Keratinocyte (primary cell): ENCODE data around the gene CTNND2. TPM values are rescaled to one million over a fixed set of nuclear protein-coding genes. Genes with fewer than 3 reads are reported as not detected.

ENCODE experiments used
- DNase-seq: peaks from one replicate; pipeline ENCODE4 v3.0.0-alpha.2; 2011; ENCODE audit warnings: low read depth, missing footprints, low spot score
- FAIRE-seq: peaks from 2 replicates; lab custom pipeline; 2011; peaks lifted over from hg19 to GRCh38; lab: Jason Lieb, UNC
- H2AFZ ChIP-seq: 2 replicates; pipeline ENCODE4 v1.6.0; 2012; ENCODE audit warnings: low read length, control low read depth, inconsistent platforms; ENCODE audit not compliant: control insufficient read depth
- H3K27ac ChIP-seq: 2 replicates; pipeline ENCODE4 v1.5.1; 2011; ENCODE audit warnings: low read length; ENCODE audit not compliant: control insufficient read depth, insufficient read depth
- H3K27me3 ChIP-seq: 3 replicates; pipeline ENCODE4 v1.6.0; 2011; ENCODE audit warnings: low read length; ENCODE audit not compliant: control insufficient read depth, insufficient read depth; ENCODE audit errors: extremely low read depth
- H3K36me3 ChIP-seq, 2 experiments: 2 replicates in 1 of 2; 3 replicates in 1 of 2; pipeline ENCODE4 v1.5.1; 2011; ENCODE audit warnings: low read length in 2 of 2, mild to moderate bottlenecking in 1 of 2; ENCODE audit not compliant: control insufficient read depth in 2 of 2, insufficient read depth in 2 of 2; ENCODE audit errors: extremely low read depth in 1 of 2
- H3K4me1 ChIP-seq: 3 replicates; pipeline ENCODE4 v1.5.1; 2011; ENCODE audit warnings: low read length; ENCODE audit not compliant: control insufficient read depth, insufficient read depth; ENCODE audit errors: extremely low read depth
- H3K4me2 ChIP-seq: 3 replicates; pipeline ENCODE4 v1.6.0; 2011; ENCODE audit warnings: low read depth, low read length; ENCODE audit not compliant: control insufficient read depth, insufficient read depth; ENCODE audit errors: extremely low read depth
- H3K4me3 ChIP-seq, 3 experiments: fragments of 200-600 bp in 1 of 3; sonication (generic) in 1 of 3; 2 replicates in 2 of 3; 3 replicates in 1 of 3; pipeline ENCODE4 v1.5.1; 2011 to 2016; ENCODE audit warnings: low read length in 3 of 3, mild to moderate bottlenecking in 3 of 3, control low read depth in 2 of 3, inconsistent platforms in 1 of 3, low read depth in 1 of 3, mixed read lengths in 1 of 3, mixed run types in 1 of 3, moderate library complexity in 1 of 3; ENCODE audit not compliant: control insufficient read depth in 2 of 3, insufficient read depth in 2 of 3; ENCODE audit errors: extremely low read depth in 1 of 3
- H3K79me2 ChIP-seq: 2 replicates; pipeline ENCODE4 v1.6.0; 2012; ENCODE audit warnings: low read length; ENCODE audit not compliant: control insufficient read depth, insufficient read depth
- H3K9ac ChIP-seq: 3 replicates; pipeline ENCODE4 v1.6.0; 2011; ENCODE audit warnings: low read length; ENCODE audit not compliant: control insufficient read depth, insufficient read depth; ENCODE audit errors: extremely low read depth
- H3K9me1 ChIP-seq: 3 replicates; pipeline ENCODE4 v1.6.0; 2011; ENCODE audit warnings: low read length; ENCODE audit not compliant: control insufficient read depth, insufficient read depth; ENCODE audit errors: extremely low read depth
- H3K9me3 ChIP-seq: 2 replicates; pipeline ENCODE4 v1.5.1; 2012; ENCODE audit warnings: low read depth, low read length; ENCODE audit not compliant: control insufficient read depth
- H4K20me1 ChIP-seq: 3 replicates; pipeline ENCODE4 v1.6.0; 2011; ENCODE audit warnings: low read length; ENCODE audit not compliant: control insufficient read depth, insufficient read depth; ENCODE audit errors: extremely low read depth
- EZH2 ChIP-seq: IDR thresholded peaks from one replicate; pipeline ENCODE4 v1.6.1; 2012; ENCODE audit warnings: inconsistent platforms, mild to moderate bottlenecking, low read length, moderate library complexity
- dilution Hi-C: fragments of 300-500 bp; cut with MboI; formaldehyde crosslinking; loops from one replicate; pipeline ENCODE4 v1.7.0; 2020; ENCODE audit warnings: low sequenced_read_pairs; ENCODE audit not compliant: extremely low pct_ligation_motif_present
- polyA plus RNA-seq, 5 experiments: library from polyadenylated mRNA; depleted of rRNA in 3 of 5; stranded (reverse) in 3 of 5; stranded (forward) in 1 of 5; unstranded in 1 of 5; fragments of >200 nt; gene quantifications; 1 replicate in 1 of 5; 2 replicates in 3 of 5; 3 replicates in 1 of 5; pipeline versions ENCODE4 v1.2.1 to v1.2.3, GENCODE V29; 2011 to 2012; ENCODE audit warnings: missing spikeins in 2 of 5, low read depth in 1 of 5, low replicate concordance in 1 of 5
- TF ChIP-seq, protein P1 (sequence below), 3 experiments: IDR thresholded peaks in 1 of 3; conservative IDR thresholded peaks in 1 of 3; optimal IDR thresholded peaks in 1 of 3; 2 replicates in 2 of 3; 3 replicates in 1 of 3; pipeline versions ENCODE3 to v1.5.1; 2011; ENCODE audit warnings: low read length in 3 of 3, mild to moderate bottlenecking in 3 of 3, moderate library complexity in 2 of 3, control low read depth in 1 of 3, inconsistent platforms in 1 of 3; ENCODE audit not compliant: insufficient read depth in 2 of 3; ENCODE audit errors: extremely low read depth in 1 of 3

The CTNND2 gene
- polyA plus RNA-seq, 1 donor (not counting 4 experiments of a cell fraction or from before 2014, with no cell fraction given) = not detected

DNA sequence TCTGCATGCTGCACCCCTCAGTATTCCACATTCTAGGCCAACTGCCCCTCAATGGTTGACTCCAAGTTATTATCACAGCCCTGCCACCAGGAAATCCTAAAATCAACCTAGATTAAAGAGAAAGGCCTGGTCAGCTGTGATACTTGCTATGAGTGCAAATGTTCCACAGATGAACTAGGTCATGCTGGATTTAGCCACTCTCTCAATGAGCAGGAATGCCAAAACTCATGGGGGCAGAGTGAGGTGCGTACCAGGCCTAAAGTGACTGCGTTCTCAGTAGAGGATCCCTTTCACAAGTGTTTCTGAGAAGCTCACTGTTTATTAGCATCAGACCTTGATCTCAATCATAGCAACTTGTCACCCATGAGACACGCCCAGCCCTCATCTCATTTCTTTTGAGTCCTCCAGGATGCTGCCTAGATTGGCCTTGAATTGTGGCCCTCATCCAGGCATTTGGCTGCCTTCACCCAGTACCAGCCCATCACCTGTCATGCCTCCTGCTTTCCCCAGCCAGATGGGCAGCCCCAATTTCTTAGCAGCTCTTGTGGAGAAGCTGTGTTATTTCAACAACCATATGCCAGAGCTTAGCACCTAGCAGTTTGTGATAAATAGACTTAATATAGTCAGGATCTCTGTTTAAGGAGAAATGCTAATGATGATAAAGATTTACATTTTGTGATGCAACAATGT, 383.9 kb downstream of the CTNND2 start:
- no peak overlapping the region for H3K4me2 ChIP-seq
- H3K4me3 ChIP-seq = no peak overlapping the region
- dilution Hi-C loops = no loop called here
- DNase-seq = no peak
- H3K9ac ChIP-seq = no peak overlapping the region
- no peak for TF ChIP-seq EZH2
- TF ChIP-seq, protein P1, sequence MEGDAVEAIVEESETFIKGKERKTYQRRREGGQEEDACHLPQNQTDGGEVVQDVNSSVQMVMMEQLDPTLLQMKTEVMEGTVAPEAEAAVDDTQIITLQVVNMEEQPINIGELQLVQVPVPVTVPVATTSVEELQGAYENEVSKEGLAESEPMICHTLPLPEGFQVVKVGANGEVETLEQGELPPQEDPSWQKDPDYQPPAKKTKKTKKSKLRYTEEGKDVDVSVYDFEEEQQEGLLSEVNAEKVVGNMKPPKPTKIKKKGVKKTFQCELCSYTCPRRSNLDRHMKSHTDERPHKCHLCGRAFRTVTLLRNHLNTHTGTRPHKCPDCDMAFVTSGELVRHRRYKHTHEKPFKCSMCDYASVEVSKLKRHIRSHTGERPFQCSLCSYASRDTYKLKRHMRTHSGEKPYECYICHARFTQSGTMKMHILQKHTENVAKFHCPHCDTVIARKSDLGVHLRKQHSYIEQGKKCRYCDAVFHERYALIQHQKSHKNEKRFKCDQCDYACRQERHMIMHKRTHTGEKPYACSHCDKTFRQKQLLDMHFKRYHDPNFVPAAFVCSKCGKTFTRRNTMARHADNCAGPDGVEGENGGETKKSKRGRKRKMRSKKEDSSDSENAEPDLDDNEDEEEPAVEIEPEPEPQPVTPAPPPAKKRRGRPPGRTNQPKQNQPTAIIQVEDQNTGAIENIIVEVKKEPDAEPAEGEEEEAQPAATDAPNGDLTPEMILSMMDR (optimal IDR thresholded peaks at IDR 0.05 in 1 of 3, IDR thresholded peaks at IDR 0.05 in 1 of 3, conservative IDR thresholded peaks at IDR 0.05 in 1 of 3; ENCODE audit: extremely low read depth in 1 of 3, insufficient read depth in 2 of 3, low read length in 3 of 3) = no peak
- no peaks in the 10 kb centered on the region for H3K9me1 ChIP-seq
- no peak overlapping the region for H3K27ac ChIP-seq
- no peak overlapping the region for H2AFZ ChIP-seq
- no peaks in the 10 kb centered on the region for H3K79me2 ChIP-seq
- no peaks in the 10 kb centered on the region for H3K4me1 ChIP-seq
- no peak for FAIRE-seq
- H3K36me3 ChIP-seq = no peaks in the 10 kb centered on the region
- no peaks in the 10 kb centered on the region for H4K20me1 ChIP-seq
- no peaks in the 10 kb centered on the region for H3K27me3 ChIP-seq
- H3K9me3 ChIP-seq = no peaks in the 10 kb centered on the region

DNA sequence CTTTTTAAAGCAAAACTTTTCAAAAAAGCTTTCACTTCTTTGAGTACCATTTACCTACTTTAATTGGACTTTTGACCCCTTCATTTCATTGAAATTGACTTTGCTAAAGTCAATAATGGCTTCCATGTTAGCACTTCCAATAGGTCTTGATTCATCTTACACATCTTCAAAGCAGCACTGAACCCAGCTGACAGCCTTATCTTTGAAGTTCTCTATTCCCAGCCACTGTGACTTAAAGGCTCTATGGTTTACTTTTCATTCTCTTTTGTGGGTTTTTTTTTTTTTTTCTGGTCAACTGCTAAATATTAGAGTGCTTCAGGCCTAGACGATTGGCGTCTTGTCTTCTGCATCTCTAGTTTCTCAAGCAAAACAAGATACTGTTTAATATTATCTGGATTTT, 385.0 kb downstream of the CTNND2 start:
- DNase-seq (no peak), FAIRE-seq (no peak)
- Histone ChIP-seq H4K20me1 (no peaks in the 10 kb centered on the region), H3K36me3 (no peaks in the 10 kb centered on the region), H3K27me3 (no peaks in the 10 kb centered on the region), H3K9me3 (no peaks in the 10 kb centered on the region), H3K4me2 (no peak overlapping the region), H3K4me3 (no peak overlapping the region), H3K79me2 (no peaks in the 10 kb centered on the region), H2AFZ (no peak overlapping the region), H3K9me1 (no peaks in the 10 kb centered on the region), H3K4me1 (no peaks in the 10 kb centered on the region), H3K9ac (no peak overlapping the region), H3K27ac (no peak overlapping the region)
- TF ChIP-seq, protein P1 (optimal IDR thresholded peaks at IDR 0.05 in 1 of 3, IDR thresholded peaks at IDR 0.05 in 1 of 3, conservative IDR thresholded peaks at IDR 0.05 in 1 of 3; ENCODE audit: extremely low read depth in 1 of 3, insufficient read depth in 2 of 3, low read length in 3 of 3) = no peak
- no peak for TF ChIP-seq EZH2
- dilution Hi-C loops = no loop called here
